ENCODE data around the gene EYS. TPM values are rescaled to one million over a fixed set of nuclear protein-coding genes. Genes with fewer than 3 reads are reported as not detected.
"Not testable (repeated sequence)": the region's sequence is repeated elsewhere in the genome, so short reads cannot be mapped to it uniquely, and the experiment has no call there.

EYS gene
- polyA plus RNA-seq, 4 donors, result 0.51 to 0.77 (median 0.61) TPM

- DNase-seq (ENCODE audit: low read depth in 4 of 4, low spot score in 3 of 4), result no peak
These were observed 1818.6 kb downstream of the EYS start for GRCh38 chr6:63888416-63888815.

DNA sequence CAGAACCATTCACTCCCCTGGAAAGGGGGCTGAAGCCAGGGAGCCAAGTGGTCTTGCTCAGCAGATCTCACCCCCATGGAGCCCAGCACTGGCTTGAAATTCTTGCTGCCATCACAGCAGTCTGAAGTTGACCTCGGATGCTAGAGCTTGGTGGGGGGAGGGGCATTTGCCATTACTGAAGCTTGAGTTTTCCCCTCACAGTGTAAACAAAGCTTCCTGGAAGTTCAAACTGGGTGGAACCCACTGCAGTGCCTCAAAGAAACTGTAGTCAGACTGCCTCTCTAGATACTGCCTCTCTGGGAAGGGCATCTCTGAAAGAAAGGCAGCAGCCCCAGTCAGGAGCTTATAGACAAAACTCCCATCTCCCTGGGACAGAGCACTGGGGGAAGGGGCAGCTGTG is 1819.2 kb downstream of the EYS start:
- DNase-seq (ENCODE audit: low read depth in 4 of 4, low spot score in 3 of 4), result not testable (repeated sequence)

DNA sequence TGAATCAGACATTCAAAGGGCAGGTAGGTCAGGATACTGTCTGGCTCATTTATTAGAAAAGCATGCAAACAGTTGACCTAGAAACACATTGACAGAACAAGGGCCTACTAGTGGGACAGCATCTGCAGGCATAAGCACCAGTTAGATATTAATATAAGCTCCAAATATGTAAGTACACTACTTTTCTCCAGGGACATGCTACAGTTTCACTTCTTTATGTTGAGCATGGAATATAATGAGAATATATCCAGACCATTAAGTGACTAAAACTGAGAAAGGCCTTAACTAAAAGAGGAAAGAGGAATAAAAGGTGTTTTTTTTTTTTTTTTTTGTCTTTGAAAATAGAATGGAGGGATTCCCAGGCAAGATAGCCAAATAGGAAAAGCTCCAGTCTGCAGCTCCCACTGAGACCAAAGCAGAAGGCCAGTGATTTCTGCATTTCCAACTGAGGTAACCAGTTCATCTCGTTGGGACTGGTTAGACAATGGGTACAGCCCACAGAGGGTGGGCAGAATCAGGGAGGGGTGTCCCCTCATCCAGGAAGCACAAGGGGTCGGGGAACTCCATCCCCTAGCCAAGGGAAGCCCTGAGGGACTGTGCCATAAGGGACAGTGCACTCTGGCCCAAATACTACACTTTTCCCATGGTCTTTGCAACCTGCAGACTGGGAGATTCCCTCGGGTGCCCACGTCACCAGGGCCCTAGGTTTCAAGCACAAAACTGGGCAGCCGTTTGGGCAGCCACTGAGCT is 1819.8 kb downstream of the EYS start:
- no peak for DNase-seq (ENCODE audit: low read depth in 4 of 4, low spot score in 3 of 4)

- no peak for DNase-seq (ENCODE audit: low read depth in 4 of 4, low spot score in 3 of 4)
These were observed 1820.7 kb downstream of the EYS start for GRCh38 chr6:63886341-63886740.

DNA sequence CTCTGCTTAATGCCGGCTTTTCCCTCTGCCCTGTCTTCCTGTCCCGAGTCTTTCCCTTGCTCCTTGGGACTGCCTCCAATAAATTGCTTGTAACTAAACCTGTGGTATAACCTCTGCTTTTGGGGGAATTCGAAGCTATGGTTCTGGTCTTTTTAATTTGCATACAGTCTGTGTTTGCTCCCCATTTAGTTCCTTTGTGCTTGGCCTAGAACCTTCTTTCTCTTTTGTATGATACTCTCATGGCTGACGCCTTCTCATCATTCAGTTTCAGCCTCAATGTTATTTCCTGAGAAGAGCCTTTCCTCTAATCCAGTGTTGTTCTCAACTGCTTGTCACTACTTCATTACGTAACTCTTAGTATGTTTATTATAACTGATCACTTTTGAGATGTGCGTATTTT is 1823.4 kb downstream of the EYS start:
- no peak for DNase-seq (ENCODE audit: low read depth in 4 of 4, low spot score in 3 of 4)

DNA sequence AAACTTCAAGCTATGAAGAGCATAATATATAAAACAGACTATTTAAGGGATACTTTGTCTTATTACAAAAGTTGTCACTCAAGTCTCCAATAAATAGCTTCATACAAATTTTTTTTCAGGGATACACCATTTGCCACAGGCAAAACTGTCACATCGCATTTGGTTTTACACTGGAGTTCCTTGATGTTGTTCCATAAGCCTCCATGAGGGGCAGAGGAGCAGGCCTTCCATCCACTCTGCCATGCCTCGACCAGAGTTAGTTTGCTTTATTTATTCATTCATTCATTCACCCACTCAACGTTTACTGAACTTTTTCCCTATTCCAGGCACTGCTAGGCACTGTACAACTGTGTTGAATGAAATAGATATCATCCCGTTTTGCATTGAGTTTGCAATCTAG is 1824.8 kb downstream of the EYS start:
- no peak for DNase-seq (ENCODE audit: low read depth in 4 of 4, low spot score in 3 of 4)

DNA sequence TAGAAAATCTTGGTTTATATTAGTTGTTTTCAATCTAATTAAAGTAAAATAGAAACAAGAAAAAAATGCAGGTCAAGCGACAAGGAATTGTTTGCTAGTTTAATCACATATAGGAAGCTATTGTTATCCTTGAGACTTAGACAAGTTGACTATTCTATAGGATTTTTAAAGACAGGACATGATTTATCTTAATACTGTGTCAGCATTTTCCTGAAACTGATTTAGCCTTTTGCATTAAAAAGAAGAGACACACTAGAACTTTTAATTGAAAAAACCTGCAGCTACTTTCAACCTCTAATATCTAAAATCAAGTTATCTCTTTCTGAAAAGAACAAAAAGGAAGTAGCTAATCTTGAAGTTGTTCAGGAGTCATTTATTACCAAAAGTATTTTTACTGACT is 1825.2 kb downstream of the EYS start:
- no peak for DNase-seq (ENCODE audit: low read depth in 4 of 4, low spot score in 3 of 4)

DNA sequence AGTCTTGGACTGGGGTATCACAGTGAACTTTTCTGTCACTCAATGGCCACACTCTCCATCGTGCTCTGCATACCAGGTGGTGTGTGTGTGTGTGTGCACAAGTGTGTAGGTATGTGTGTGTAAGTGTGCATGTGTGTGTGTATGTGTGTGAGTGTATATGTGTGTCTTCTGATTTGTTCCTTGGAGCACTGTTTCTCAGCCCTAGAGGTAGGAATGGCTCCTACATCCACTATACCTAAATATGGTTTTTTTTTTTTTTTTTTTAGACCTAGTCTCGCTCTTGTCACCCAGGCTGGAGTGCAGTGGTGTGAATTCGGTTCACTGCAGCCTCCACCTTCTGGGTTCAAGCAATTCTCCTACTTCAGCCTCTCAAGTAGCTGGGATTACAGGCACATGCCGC is 1834.8 kb downstream of the EYS start:
- no peak for DNase-seq (ENCODE audit: low read depth in 4 of 4, low spot score in 3 of 4)

- DNase-seq (ENCODE audit: low read depth in 4 of 4, low spot score in 3 of 4), result no peak
These were observed 1838.7 kb downstream of the EYS start for GRCh38 chr6:63868351-63868750.

GRCh38 chr6:63864671-63865318 is 1842.2 kb downstream of the EYS start:
- DNase-seq (ENCODE audit: low read depth in 4 of 4, low spot score in 3 of 4), result no peak

DNA sequence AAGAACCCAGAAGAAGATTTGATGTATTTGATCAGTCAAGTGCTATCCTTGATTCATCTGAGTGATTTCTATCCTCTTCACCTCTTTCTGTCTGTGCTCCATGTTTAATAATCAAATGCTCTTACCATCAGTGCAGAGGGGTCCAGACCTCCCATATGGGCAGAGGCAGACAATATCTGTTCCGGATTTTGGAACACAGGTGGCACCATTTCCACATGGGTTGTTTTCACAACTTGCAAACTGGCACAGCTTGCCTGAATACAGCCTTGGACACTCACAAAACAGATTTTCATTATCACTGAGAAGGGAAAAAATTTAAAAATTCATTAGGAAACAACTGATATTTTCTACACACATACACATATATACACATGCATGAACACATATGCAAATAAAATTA is 1843.0 kb downstream of the EYS start:
- DNase-seq (ENCODE audit: low read depth in 4 of 4, low spot score in 3 of 4), result no peak

DNA sequence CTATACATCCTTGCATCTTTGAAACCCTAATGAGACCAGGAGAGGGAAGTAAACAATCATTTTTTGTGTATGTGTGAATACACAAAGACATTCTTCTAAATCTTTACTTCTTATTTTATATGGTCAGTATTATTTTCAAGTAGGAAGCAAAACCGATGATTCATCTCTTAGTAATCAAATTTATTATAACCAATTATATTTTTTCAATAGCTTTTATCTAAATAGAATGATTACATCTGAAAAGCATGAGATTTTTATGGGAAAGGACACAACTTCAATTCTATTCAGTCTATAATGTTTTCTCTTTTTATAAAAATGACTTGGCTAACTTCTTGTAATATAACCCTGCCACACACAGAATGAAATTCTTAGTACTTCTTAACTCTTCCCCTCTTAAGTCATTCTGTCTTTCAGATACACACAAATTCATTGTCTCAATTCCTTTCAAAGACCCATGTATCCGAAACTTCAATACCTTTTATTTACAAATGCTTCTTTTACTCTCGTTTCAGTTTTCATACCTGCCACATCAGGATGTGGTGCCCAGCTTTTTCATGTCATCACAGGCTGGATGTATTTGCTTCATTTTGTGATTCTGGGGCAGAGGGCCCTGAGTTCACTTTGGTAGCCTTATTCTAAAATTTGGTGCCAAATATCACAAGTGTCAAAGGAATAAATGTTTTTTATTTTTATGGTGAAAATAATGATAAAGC is 1844.4 kb downstream of the EYS start:
- DNase-seq (ENCODE audit: low read depth in 4 of 4, low spot score in 3 of 4), result no peak

GRCh38 chr6:63859528-63859927 is 1847.5 kb downstream of the EYS start:
- DNase-seq (ENCODE audit: low read depth in 4 of 4, low spot score in 3 of 4), result no peak

GRCh38 chr6:63858691-63859090 is 1848.3 kb downstream of the EYS start:
- DNase-seq (ENCODE audit: low read depth in 4 of 4, low spot score in 3 of 4), result no peak

GRCh38 chr6:63856271-63856670 is 1850.8 kb downstream of the EYS start:
- no peak for DNase-seq (ENCODE audit: low read depth in 4 of 4, low spot score in 3 of 4)

DNA sequence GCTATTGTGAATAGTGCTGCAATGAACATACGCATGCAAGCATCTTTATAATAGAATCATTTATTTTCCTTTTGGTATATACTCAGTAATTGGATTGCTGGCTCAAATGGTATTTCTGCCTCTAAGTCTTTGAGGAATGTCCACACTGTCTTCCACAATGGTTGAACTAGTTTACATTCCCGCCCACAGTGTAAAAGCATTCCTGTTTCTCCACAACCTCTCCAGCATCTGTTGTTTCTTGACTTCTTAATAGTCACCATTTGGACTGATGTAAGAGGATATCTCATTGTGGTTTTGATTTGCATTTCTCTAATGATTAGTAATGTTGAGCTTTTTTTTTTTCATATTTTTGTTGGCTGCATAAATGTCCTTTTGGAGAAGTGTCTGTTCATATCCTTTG is 1862.7 kb downstream of the EYS start:
- DNase-seq (ENCODE audit: low read depth in 4 of 4, low spot score in 3 of 4), result no peak

GRCh38 chr6:63839485-63839884 is 1867.5 kb downstream of the EYS start:
- DNase-seq (ENCODE audit: low read depth in 4 of 4, low spot score in 3 of 4), result no peak

GRCh38 chr6:63828678-63829077 is 1878.3 kb downstream of the EYS start:
- not testable (repeated sequence) for DNase-seq (ENCODE audit: low read depth in 4 of 4, low spot score in 3 of 4)

DNA sequence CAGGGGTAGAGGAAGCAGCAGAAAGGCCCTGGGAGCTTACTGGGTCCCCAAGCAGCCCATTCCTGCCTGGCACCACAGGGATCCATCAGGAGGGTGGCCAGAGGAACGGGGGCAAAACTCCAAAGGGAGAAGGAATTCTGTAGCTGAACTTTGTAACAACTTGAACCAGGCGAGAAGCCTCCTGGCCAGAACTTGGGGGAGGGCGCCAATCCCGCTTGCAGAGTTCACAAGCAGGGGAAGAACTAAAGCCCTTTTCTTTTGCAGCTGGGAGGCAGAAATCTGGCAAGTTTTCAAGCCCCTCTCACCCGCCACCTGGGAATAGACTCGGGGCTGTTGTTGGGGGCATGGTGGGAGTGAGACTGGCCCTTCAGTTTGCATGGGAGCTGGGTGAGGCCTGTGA is 1882.3 kb downstream of the EYS start:
- DNase-seq (ENCODE audit: low read depth in 4 of 4, low spot score in 3 of 4), result no peak

GRCh38 chr6:63821442-63821841 is 1885.6 kb downstream of the EYS start:
- no peak for DNase-seq (ENCODE audit: low read depth in 4 of 4, low spot score in 3 of 4)

- no peak for DNase-seq (ENCODE audit: low read depth in 4 of 4, low spot score in 3 of 4)
These were observed 1887.2 kb downstream of the EYS start for GRCh38 chr6:63819831-63820230.

All from right renal pelvis (tissue), 4 donors.